Measurements from ENCODE around the gene AKAP6.
A peak's percentile ranks its signal among the peaks of the same experiment; 100 is the strongest.

The AKAP6 gene

DNA sequence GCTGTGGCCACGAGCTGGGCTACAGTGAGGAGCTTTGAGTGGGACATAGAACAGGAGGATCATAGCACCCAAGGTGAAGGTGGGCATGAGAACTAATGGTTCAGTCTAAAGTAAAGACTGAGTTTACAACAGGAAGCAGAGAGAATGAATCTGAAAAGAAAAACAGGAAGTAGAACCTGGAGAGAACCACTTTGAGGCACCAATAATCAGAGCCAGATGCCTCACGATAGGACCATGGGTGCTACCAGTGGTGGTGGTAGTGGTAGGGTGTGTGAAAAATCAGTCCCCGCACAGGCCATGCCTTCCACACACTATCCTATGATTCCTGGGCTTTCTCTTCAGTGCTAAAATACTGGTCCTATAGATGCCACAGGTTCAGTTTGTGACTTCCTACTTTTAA is 293.6 kb downstream of the AKAP6 start:
- H3K27ac ChIP-seq (ENCODE audit: low read depth in 2 of 2, low read length in 2 of 2) = no peak overlapping the region
- no peaks in the 10 kb centered on the region for H3K4me1 ChIP-seq (ENCODE audit: control insufficient read depth in 2 of 2, insufficient read depth in 2 of 2, low read length in 2 of 2)
- no peaks in the 10 kb centered on the region for H3K36me3 ChIP-seq (ENCODE audit: control insufficient read depth in 2 of 2, insufficient read depth in 2 of 2, low read length in 2 of 2)
- no peaks in the 10 kb centered on the region for H3K27me3 ChIP-seq (ENCODE audit: control insufficient read depth in 2 of 2, insufficient read depth in 2 of 2, low read length in 2 of 2)
- H3K4me3 ChIP-seq (ENCODE audit: low read length in 2 of 2) = no peak overlapping the region
- H3K9ac ChIP-seq (ENCODE audit: low read depth in 1 of 2, low read length in 2 of 2) = no peak overlapping the region
- no peaks in the 10 kb centered on the region for H3K9me3 ChIP-seq (ENCODE audit: control insufficient read depth in 2 of 2, low read length in 2 of 2)

DNA sequence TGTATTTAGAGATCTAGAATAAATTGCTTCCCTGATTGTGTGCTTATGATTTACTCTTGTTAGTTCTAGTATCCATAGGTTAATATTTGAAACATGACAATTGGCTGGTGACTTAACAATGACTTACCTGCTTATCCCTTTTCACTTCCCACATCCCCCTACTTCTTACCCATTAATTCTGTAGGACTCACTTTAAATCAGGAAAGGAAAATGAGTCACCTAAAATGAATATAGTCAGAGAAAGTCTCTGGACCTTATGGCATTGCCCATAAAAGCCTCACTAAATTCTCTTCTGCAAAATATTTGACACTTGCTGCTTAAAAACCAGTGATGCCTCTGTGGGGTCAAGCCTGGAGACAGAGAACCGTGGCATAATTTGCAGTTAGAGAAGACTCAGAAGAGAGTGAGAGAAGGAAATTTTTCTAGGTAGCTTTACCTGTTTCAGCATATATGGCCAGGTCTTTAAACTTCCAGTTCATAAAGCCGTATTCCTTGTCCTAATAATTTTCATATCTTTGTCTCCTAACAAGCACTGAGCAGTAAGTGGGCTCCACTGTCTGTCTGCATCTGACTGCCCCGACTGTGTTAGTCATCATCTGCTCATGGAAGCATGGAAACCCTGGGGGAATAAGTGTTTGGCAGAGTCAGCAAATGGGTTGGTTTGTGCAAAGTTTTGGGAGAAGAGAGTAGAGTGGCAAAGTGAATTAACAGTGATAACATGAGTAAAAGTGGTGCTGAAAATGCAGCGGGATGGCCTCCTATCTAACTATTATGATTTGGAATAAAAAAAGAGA is 294.4 kb downstream of the AKAP6 start:
- Histone ChIP-seq H3K36me3 (ENCODE audit: control insufficient read depth in 2 of 2, insufficient read depth in 2 of 2, low read length in 2 of 2) (no peaks in the 10 kb centered on the region), H3K9me3 (ENCODE audit: control insufficient read depth in 2 of 2, low read length in 2 of 2) (no peaks in the 10 kb centered on the region), H3K27ac (ENCODE audit: low read depth in 2 of 2, low read length in 2 of 2) (no peak overlapping the region), H3K4me1 (ENCODE audit: control insufficient read depth in 2 of 2, insufficient read depth in 2 of 2, low read length in 2 of 2) (no peaks in the 10 kb centered on the region), H3K4me3 (ENCODE audit: low read length in 2 of 2) (no peak overlapping the region), H3K9ac (ENCODE audit: low read depth in 1 of 2, low read length in 2 of 2) (no peak overlapping the region), H3K27me3 (ENCODE audit: control insufficient read depth in 2 of 2, insufficient read depth in 2 of 2, low read length in 2 of 2) (no peaks in the 10 kb centered on the region)

DNA sequence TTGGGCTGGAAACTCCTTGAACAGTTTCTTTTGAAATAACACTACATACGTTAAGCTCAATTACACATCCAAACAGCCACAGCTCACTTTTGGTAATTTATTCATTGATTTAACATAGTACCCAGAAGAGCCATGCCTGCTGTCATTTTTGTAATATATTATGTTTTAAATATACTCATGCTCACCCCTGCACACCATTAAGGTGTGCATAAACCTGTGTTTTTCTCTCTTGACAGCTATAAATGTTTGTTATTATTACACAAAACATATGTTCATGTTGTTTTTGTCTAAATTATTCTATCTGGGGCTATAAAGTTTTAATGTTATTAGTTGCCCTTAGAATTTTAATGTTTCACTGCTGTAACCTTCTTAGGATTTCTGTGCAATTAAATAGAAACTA is 296.1 kb downstream of the AKAP6 start:
- H3K4me1 ChIP-seq (ENCODE audit: control insufficient read depth in 2 of 2, insufficient read depth in 2 of 2, low read length in 2 of 2) = no peaks in the 10 kb centered on the region
- H3K9ac ChIP-seq (ENCODE audit: low read depth in 1 of 2, low read length in 2 of 2) = no peak overlapping the region
- H3K27ac ChIP-seq (ENCODE audit: low read depth in 2 of 2, low read length in 2 of 2) = no peak overlapping the region
- no peaks in the 10 kb centered on the region for H3K27me3 ChIP-seq (ENCODE audit: control insufficient read depth in 2 of 2, insufficient read depth in 2 of 2, low read length in 2 of 2)
- H3K9me3 ChIP-seq (ENCODE audit: control insufficient read depth in 2 of 2, low read length in 2 of 2) = no peaks in the 10 kb centered on the region
- H3K36me3 ChIP-seq (ENCODE audit: control insufficient read depth in 2 of 2, insufficient read depth in 2 of 2, low read length in 2 of 2) = no peaks in the 10 kb centered on the region
- H3K4me3 ChIP-seq (ENCODE audit: low read length in 2 of 2) = no peak overlapping the region

DNA sequence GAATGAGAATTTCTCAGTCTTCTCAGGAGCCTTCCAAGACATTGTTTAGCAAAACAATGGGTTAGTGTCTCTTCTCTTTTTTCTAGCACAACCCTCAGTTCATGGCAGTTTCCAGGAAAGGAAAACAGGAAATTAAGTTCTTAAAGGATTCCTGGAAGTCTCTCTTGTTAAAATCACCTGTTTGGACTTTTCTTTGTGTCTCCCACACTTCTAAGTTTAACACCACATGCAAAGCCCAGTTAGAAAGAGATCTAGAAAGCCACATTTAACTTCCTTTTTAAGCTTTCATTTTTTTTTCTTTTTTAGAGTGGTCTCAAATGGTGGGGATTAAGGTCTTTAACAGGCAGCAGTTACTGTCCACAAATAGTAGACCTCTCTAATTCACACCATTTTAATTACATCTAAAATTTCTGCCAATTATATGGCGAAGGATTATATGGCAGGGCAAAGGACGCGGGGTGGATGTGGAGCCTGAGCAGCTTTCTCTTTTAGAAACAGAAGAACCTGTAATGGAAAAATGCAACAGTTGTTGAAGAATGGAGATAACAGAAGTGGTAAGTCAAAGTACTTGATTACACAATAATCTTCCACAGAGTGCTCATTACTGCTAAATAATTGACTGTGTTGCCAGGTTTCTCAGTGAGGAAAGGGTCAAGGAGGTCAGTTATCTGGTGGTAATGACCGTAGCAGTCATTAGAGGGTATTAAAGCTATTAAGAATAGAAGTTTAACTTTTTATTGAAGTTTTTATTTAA is 298.6 kb downstream of the AKAP6 start:
- Histone ChIP-seq H3K4me3 (ENCODE audit: low read length in 2 of 2) (no peak overlapping the region), H3K4me1 (ENCODE audit: control insufficient read depth in 2 of 2, insufficient read depth in 2 of 2, low read length in 2 of 2) (no peaks in the 10 kb centered on the region), H3K27ac (ENCODE audit: low read depth in 2 of 2, low read length in 2 of 2) (no peak overlapping the region), H3K9me3 (ENCODE audit: control insufficient read depth in 2 of 2, low read length in 2 of 2) (no peaks in the 10 kb centered on the region), H3K27me3 (ENCODE audit: control insufficient read depth in 2 of 2, insufficient read depth in 2 of 2, low read length in 2 of 2) (no peaks in the 10 kb centered on the region), H3K36me3 (ENCODE audit: control insufficient read depth in 2 of 2, insufficient read depth in 2 of 2, low read length in 2 of 2) (no peaks in the 10 kb centered on the region), H3K9ac (ENCODE audit: low read depth in 1 of 2, low read length in 2 of 2) (no peak overlapping the region)

DNA sequence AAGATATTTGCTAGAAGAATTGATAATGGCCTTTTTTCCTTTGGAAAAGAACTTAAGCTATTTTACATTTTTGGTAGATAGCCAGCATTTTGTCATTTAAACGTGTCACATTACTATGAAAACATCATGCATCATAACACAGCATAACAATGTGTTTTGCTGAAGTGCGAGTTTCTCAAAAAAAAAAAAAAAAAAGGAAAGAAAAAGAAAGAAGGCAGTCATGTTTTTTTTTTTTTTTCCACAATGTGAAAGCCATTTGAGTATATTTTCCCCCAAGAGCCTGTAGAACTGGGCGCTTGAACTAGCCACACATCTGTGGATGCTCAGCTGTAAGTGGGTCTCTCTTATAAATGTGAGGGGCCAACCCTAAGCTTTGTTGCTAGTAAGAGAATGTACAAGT is 300.1 kb downstream of the AKAP6 start:
- Histone ChIP-seq H3K9me3 (ENCODE audit: control insufficient read depth in 2 of 2, low read length in 2 of 2) (no peaks in the 10 kb centered on the region), H3K27me3 (ENCODE audit: control insufficient read depth in 2 of 2, insufficient read depth in 2 of 2, low read length in 2 of 2) (no peaks in the 10 kb centered on the region), H3K4me1 (ENCODE audit: control insufficient read depth in 2 of 2, insufficient read depth in 2 of 2, low read length in 2 of 2) (no peaks in the 10 kb centered on the region), H3K36me3 (ENCODE audit: control insufficient read depth in 2 of 2, insufficient read depth in 2 of 2, low read length in 2 of 2) (no peaks in the 10 kb centered on the region), H3K9ac (ENCODE audit: low read depth in 1 of 2, low read length in 2 of 2) (no peak overlapping the region), H3K4me3 (ENCODE audit: low read length in 2 of 2) (no peak overlapping the region), H3K27ac (ENCODE audit: low read depth in 2 of 2, low read length in 2 of 2) (no peak overlapping the region)

DNA sequence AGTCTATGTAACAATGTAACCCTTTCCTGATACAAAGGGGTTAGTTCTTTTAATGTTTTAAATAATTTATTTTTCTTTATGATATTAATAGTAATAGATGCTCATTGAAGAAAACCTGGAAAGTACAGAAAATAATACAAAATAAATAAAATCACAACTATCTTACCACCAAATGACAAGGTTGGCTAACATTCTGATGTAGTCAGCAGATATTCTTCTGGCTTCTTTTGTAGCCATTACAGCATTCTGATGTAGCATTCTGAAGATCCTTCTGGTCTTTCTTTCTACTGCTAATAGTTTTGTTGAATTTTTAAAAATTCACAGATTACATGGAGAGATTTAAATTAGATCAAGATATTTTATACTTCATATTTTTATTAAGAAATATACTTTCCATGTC is 301.6 kb downstream of the AKAP6 start:
- Histone ChIP-seq H3K9me3 (ENCODE audit: control insufficient read depth in 2 of 2, low read length in 2 of 2) (no peaks in the 10 kb centered on the region), H3K4me3 (ENCODE audit: low read length in 2 of 2) (no peak overlapping the region), H3K27me3 (ENCODE audit: control insufficient read depth in 2 of 2, insufficient read depth in 2 of 2, low read length in 2 of 2) (no peaks in the 10 kb centered on the region), H3K4me1 (ENCODE audit: control insufficient read depth in 2 of 2, insufficient read depth in 2 of 2, low read length in 2 of 2) (no peaks in the 10 kb centered on the region), H3K36me3 (ENCODE audit: control insufficient read depth in 2 of 2, insufficient read depth in 2 of 2, low read length in 2 of 2) (no peaks in the 10 kb centered on the region), H3K27ac (ENCODE audit: low read depth in 2 of 2, low read length in 2 of 2) (no peak overlapping the region), H3K9ac (ENCODE audit: low read depth in 1 of 2, low read length in 2 of 2) (no peak overlapping the region)

DNA sequence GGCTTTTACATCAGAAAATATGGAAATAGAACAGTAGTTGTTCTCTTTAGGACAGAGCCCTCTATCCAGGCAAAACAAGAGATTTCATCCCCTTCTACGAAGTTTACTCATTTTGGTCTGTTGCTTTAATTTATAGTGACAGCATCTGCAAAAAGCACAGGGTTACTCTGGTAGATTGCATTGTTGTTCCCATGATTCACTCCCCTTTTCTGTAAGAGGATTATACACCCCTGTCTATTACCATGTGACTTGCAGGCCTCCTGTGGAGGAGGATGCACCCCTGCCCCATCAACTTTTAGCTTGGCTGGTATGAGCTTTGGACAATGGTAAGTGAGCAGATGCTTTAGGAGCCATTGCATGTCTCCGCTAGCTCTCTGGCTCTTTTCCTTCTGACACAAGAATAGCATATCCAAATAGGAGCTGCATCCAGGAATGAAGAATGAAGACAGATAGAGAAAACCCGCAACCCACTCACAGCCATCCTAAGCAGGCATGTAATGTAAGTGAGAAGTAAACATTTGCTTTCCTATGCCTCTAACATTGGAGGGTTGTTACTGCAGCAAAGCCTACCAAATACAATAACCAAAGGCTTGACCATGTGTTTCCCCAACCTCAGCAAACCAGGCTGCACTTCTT is 304.2 kb downstream of the AKAP6 start:
- Histone ChIP-seq H3K4me1 (ENCODE audit: control insufficient read depth in 2 of 2, insufficient read depth in 2 of 2, low read length in 2 of 2) (no peaks in the 10 kb centered on the region), H3K36me3 (ENCODE audit: control insufficient read depth in 2 of 2, insufficient read depth in 2 of 2, low read length in 2 of 2) (no peaks in the 10 kb centered on the region), H3K9ac (ENCODE audit: low read depth in 1 of 2, low read length in 2 of 2) (no peak overlapping the region), H3K27ac (ENCODE audit: low read depth in 2 of 2, low read length in 2 of 2) (no peak overlapping the region), H3K4me3 (ENCODE audit: low read length in 2 of 2) (no peak overlapping the region), H3K27me3 (ENCODE audit: control insufficient read depth in 2 of 2, insufficient read depth in 2 of 2, low read length in 2 of 2) (no peaks in the 10 kb centered on the region), H3K9me3 (ENCODE audit: control insufficient read depth in 2 of 2, low read length in 2 of 2) (no peaks in the 10 kb centered on the region)

DNA sequence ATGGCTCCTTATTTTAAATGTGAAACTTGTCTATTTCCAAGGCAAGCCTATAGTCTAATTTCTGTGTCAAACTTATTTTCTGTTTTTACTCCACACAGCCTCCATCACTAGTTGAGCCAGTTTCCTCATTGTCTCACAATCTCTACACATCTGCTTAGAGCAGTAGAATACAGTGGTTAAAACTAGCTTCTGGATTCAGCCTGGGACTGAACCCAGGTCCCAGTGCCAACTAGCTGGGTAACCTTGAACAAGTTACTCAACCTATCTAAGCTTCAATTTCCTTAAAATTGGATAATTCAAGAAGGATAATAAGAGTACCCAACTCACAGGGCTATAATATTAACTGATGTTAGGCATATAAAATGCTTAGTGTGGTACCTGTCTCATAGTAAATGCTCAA is 304.8 kb downstream of the AKAP6 start:
- Histone ChIP-seq H3K4me1 (ENCODE audit: control insufficient read depth in 2 of 2, insufficient read depth in 2 of 2, low read length in 2 of 2) (no peaks in the 10 kb centered on the region), H3K4me3 (ENCODE audit: low read length in 2 of 2) (no peak overlapping the region), H3K27me3 (ENCODE audit: control insufficient read depth in 2 of 2, insufficient read depth in 2 of 2, low read length in 2 of 2) (no peaks in the 10 kb centered on the region), H3K9ac (ENCODE audit: low read depth in 1 of 2, low read length in 2 of 2) (no peak overlapping the region), H3K27ac (ENCODE audit: low read depth in 2 of 2, low read length in 2 of 2) (no peak overlapping the region), H3K36me3 (ENCODE audit: control insufficient read depth in 2 of 2, insufficient read depth in 2 of 2, low read length in 2 of 2) (no peaks in the 10 kb centered on the region), H3K9me3 (ENCODE audit: control insufficient read depth in 2 of 2, low read length in 2 of 2) (no peaks in the 10 kb centered on the region)

DNA sequence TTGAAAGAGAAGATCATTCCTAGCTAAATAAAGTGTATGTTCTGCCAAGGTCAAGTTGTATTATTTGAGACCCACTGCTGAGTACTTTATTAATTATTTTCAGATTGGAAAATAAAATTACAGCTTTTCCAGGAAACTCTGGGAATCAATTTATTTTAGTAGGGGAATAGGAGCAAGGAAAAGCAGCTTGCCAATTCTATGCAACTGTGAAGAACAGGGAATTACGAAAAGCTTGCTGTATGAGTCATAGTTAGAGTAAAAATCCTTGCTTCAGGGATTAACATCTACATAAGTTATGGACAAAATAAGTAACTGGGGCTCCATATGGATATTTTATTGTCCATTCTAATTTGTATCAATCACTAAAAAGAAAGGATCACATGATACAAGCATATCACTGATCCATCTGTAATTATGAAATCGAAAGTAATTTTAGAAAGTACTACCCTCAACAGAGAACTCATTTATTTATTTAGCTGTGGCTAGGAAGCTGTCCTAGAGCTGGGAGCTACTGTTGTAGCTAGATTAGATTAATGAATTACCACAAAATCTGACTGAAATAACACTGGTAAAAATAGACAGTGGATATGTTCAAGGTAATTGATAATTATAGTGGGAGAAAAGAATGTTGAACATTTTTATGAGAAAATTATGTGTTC is 306.1 kb downstream of the AKAP6 start:
- Histone ChIP-seq H3K4me1 (ENCODE audit: control insufficient read depth in 2 of 2, insufficient read depth in 2 of 2, low read length in 2 of 2) (no peaks in the 10 kb centered on the region), H3K9me3 (ENCODE audit: control insufficient read depth in 2 of 2, low read length in 2 of 2) (no peaks in the 10 kb centered on the region), H3K27ac (ENCODE audit: low read depth in 2 of 2, low read length in 2 of 2) (no peak overlapping the region), H3K9ac (ENCODE audit: low read depth in 1 of 2, low read length in 2 of 2) (no peak overlapping the region), H3K27me3 (ENCODE audit: control insufficient read depth in 2 of 2, insufficient read depth in 2 of 2, low read length in 2 of 2) (no peaks in the 10 kb centered on the region), H3K4me3 (ENCODE audit: low read length in 2 of 2) (peak overlapping the region in 1 of 2 donors; percentile 46), H3K36me3 (ENCODE audit: control insufficient read depth in 2 of 2, insufficient read depth in 2 of 2, low read length in 2 of 2) (no peaks in the 10 kb centered on the region)

DNA sequence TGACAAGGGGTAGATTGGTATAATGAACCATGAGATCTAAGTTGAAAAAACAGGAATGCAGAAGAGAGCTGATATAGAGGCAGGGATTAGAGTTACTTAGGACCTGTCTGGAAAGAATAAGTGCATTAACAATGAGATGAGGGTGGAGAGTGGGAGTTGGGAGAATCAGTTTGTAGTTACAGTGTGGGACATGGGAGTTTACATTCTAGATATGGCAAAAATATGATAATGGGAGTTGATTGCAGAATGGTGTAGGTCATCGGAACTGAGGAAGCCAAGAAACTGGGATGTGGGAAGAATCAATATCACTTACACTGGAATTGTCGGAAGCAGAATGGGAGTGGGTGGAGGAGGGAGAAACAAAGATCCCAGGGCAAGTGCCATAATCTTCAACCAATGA is 308.5 kb downstream of the AKAP6 start:
- Histone ChIP-seq H3K9ac (ENCODE audit: low read depth in 1 of 2, low read length in 2 of 2) (no peak overlapping the region), H3K9me3 (ENCODE audit: control insufficient read depth in 2 of 2, low read length in 2 of 2) (no peaks in the 10 kb centered on the region), H3K27ac (ENCODE audit: low read depth in 2 of 2, low read length in 2 of 2) (no peak overlapping the region), H3K36me3 (ENCODE audit: control insufficient read depth in 2 of 2, insufficient read depth in 2 of 2, low read length in 2 of 2) (no peaks in the 10 kb centered on the region), H3K4me1 (ENCODE audit: control insufficient read depth in 2 of 2, insufficient read depth in 2 of 2, low read length in 2 of 2) (no peaks in the 10 kb centered on the region), H3K4me3 (ENCODE audit: low read length in 2 of 2) (no peak overlapping the region), H3K27me3 (ENCODE audit: control insufficient read depth in 2 of 2, insufficient read depth in 2 of 2, low read length in 2 of 2) (no peaks in the 10 kb centered on the region)

Measured in mucosa of rectum (tissue), 2 donors.